OCI-LY1 (cell line): Measurements from ENCODE around the gene TUBB2B.

Experiments used
- H2AFZ ChIP-seq: fragments of 200-600 bp; sonication (generic), shearing (Covaris generic); 2 replicates; pipeline ENCODE4 v1.6.0; 2014; ENCODE audit warnings: antibody characterized with exemption, mild to moderate bottlenecking, low read length
- H3F3A ChIP-seq: fragments of 200-600 bp; sonication (generic), shearing (Covaris generic); 2 replicates; pipeline ENCODE4 v1.6.0; 2014; ENCODE audit warnings: mild to moderate bottlenecking, antibody characterized with exemption, low read length, moderate library complexity; ENCODE audit not compliant: insufficient read depth
- H3K27ac ChIP-seq: fragments of 200-600 bp; sonication (generic); 2 replicates; pipeline ENCODE4 v1.5.1; 2014; ENCODE audit warnings: low read length, mixed run types, mild to moderate bottlenecking, low read depth; ENCODE audit not compliant: poor library complexity, severe bottlenecking
- H3K27me3 ChIP-seq: fragments of 200-600 bp; sonication (generic); 2 replicates; pipeline ENCODE4 v1.6.0; 2014; ENCODE audit warnings: antibody characterized with exemption, mild to moderate bottlenecking, low read length, moderate library complexity; ENCODE audit not compliant: insufficient read depth
- H3K36me3 ChIP-seq: fragments of 200-600 bp; sonication (generic); 2 replicates; pipeline ENCODE4 v1.6.1; 2014; ENCODE audit warnings: mild to moderate bottlenecking, antibody characterized with exemption, low read length, moderate library complexity, mixed read lengths; ENCODE audit not compliant: insufficient read depth
- H3K4me1 ChIP-seq: fragments of 200-600 bp; sonication (generic); 2 replicates; pipeline ENCODE4 v1.5.1; 2014; ENCODE audit warnings: mild to moderate bottlenecking, low read length, moderate library complexity; ENCODE audit not compliant: insufficient read depth, severe bottlenecking
- H3K4me2 ChIP-seq: fragments of 200-600 bp; sonication (generic), shearing (Covaris generic); 2 replicates; pipeline ENCODE4 v1.6.1; 2014; ENCODE audit warnings: low read length
- H3K4me3 ChIP-seq: fragments of 200-600 bp; sonication (generic); 2 replicates; pipeline ENCODE4 v1.5.1; 2014; ENCODE audit warnings: low read length, low read depth, mild to moderate bottlenecking, mixed read lengths; ENCODE audit not compliant: poor library complexity, severe bottlenecking
- H3K79me2 ChIP-seq: fragments of 200-600 bp; shearing (Covaris generic); 2 replicates; pipeline ENCODE4 v1.6.1; 2016; ENCODE audit warnings: mixed run types, low read length, mixed read lengths; ENCODE audit not compliant: insufficient read depth
- H3K9ac ChIP-seq: fragments of 200-600 bp; sonication (generic), shearing (Covaris generic); 2 replicates; pipeline ENCODE4 v1.6.1; 2014; ENCODE audit warnings: mild to moderate bottlenecking, low read length, mixed read lengths
- H3K9me2 ChIP-seq: fragments of 200-600 bp; sonication (generic), shearing (Covaris generic); 2 replicates; pipeline ENCODE4 v1.6.1; 2014; ENCODE audit warnings: low read depth, mild to moderate bottlenecking, low read length, mixed read lengths
- H3K9me3 ChIP-seq: fragments of 200-600 bp; shearing (Covaris generic); 2 replicates; pipeline ENCODE4 v1.6.1; 2014; ENCODE audit warnings: low read length, mixed read lengths
- H4K20me1 ChIP-seq: fragments of 200-600 bp; sonication (generic), shearing (Covaris generic); 2 replicates; pipeline ENCODE4 v1.6.0; 2016; ENCODE audit warnings: mild to moderate bottlenecking, low read length; ENCODE audit not compliant: insufficient read depth
- EZH2 ChIP-seq: fragments of 200-600 bp; sonication (generic), shearing (Covaris generic); IDR thresholded peaks from 2 replicates; pipeline ENCODE4 v1.8.0; 2017; ENCODE audit warnings: borderline replicate concordance, mixed run types, mild to moderate bottlenecking, antibody characterized with exemption, low read length, moderate library complexity, mixed read lengths
- TF ChIP-seq, protein P1 (sequence below): fragments of 200-600 bp; sonication (generic), shearing (Covaris generic); IDR thresholded peaks from 2 replicates; pipeline ENCODE4 v1.5.1; 2017; ENCODE audit warnings: mild to moderate bottlenecking, antibody characterized with exemption, low read length, moderate library complexity, mixed read lengths

Gene TUBB2B

GRCh38 chr6:3236005-3236404 lies 8.6 kb upstream of the TUBB2B start:
- Histone ChIP-seq H3K9me3 (no peaks in the 10 kb centered on the region), H3K27ac (no peak overlapping the region), H3K9ac (no peak overlapping the region), H3K36me3 (no peaks in the 10 kb centered on the region), H3K4me2 (no peak overlapping the region), H4K20me1 (no peaks in the 10 kb centered on the region), H2AFZ (no peak overlapping the region), H3K4me1 (peaks cover 3% of the 10 kb centered on the region), H3K79me2 (no peaks in the 10 kb centered on the region), H3F3A (no peaks in the 10 kb centered on the region), H3K4me3 (no peak overlapping the region), H3K27me3 (peaks cover 2% of the 10 kb centered on the region; the same call in 1 of the 2 replicates), H3K9me2 (no peaks in the 10 kb centered on the region)
- TF ChIP-seq, protein P1, sequence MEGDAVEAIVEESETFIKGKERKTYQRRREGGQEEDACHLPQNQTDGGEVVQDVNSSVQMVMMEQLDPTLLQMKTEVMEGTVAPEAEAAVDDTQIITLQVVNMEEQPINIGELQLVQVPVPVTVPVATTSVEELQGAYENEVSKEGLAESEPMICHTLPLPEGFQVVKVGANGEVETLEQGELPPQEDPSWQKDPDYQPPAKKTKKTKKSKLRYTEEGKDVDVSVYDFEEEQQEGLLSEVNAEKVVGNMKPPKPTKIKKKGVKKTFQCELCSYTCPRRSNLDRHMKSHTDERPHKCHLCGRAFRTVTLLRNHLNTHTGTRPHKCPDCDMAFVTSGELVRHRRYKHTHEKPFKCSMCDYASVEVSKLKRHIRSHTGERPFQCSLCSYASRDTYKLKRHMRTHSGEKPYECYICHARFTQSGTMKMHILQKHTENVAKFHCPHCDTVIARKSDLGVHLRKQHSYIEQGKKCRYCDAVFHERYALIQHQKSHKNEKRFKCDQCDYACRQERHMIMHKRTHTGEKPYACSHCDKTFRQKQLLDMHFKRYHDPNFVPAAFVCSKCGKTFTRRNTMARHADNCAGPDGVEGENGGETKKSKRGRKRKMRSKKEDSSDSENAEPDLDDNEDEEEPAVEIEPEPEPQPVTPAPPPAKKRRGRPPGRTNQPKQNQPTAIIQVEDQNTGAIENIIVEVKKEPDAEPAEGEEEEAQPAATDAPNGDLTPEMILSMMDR = no peak
- TF ChIP-seq EZH2 = no peak

- Histone ChIP-seq H3K4me2 (no peak overlapping the region), H3K9ac (no peak overlapping the region), H3K4me1 (peaks cover 3% of the 10 kb centered on the region), H4K20me1 (no peaks in the 10 kb centered on the region), H3K27ac (no peak overlapping the region), H3K4me3 (no peak overlapping the region), H2AFZ (no peak overlapping the region), H3F3A (no peaks in the 10 kb centered on the region), H3K9me3 (no peaks in the 10 kb centered on the region), H3K27me3 (peaks cover 2% of the 10 kb centered on the region; the same call in 1 of the 2 replicates), H3K36me3 (no peaks in the 10 kb centered on the region), H3K79me2 (no peaks in the 10 kb centered on the region), H3K9me2 (no peaks in the 10 kb centered on the region)
- TF ChIP-seq, protein P1 = no peak
- TF ChIP-seq EZH2 = no peak
Measured at GRCh38 chr6:3235486-3235885, 8.0 kb upstream of the TUBB2B start.

- no peak overlapping the region for H3K4me2 ChIP-seq
- no peaks in the 10 kb centered on the region for H3K36me3 ChIP-seq
- H3K4me3 ChIP-seq = no peak overlapping the region
- no peak overlapping the region for H3K27ac ChIP-seq
- H3K9me3 ChIP-seq = no peaks in the 10 kb centered on the region
- no peak overlapping the region for H2AFZ ChIP-seq
- H3K9ac ChIP-seq = no peak overlapping the region
- TF ChIP-seq, protein P1 = no peak
- TF ChIP-seq EZH2 = no peak
- H3F3A ChIP-seq = no peaks in the 10 kb centered on the region
- H3K79me2 ChIP-seq = no peaks in the 10 kb centered on the region
- peaks cover 2% of the 10 kb centered on the region for H3K27me3 ChIP-seq
- peaks cover 10% of the 10 kb centered on the region for H3K4me1 ChIP-seq
- H3K9me2 ChIP-seq = no peaks in the 10 kb centered on the region
- H4K20me1 ChIP-seq = no peaks in the 10 kb centered on the region
Measured at GRCh38 chr6:3233904-3234303, 6.5 kb upstream of the TUBB2B start.
